Measurements from ENCODE around the gene ALDH1L1. TPM values are rescaled to one million over a fixed set of nuclear protein-coding genes. Genes with fewer than 3 reads are reported as not detected.

ALDH1L1 gene
- total and polyA plus RNA-seq, 2 of the 8 experiments (the other 6 are each of a cell fraction or from before 2014, with no cell fraction given) = 0.98 to 1.6 TPM

- CTCF ChIA-PET (ENCODE audit: partially characterized antibody) = interaction anchor here (0.8 to 1.2 kb wide), 7 partner anchors 13 to 393 kb away, joined by 3 to 4 read pairs (median 3); no protein-coding TSS in a partner anchor
- FAIRE-seq = no peak
- DNase-seq (ENCODE audit: low read depth in 1 of 2, low spot score in 2 of 2) = peak in 1 of 2 experiments; percentile 13
Measured at GRCh38 chr3:126137490-126138130, 42.8 kb downstream of the ALDH1L1 start.

More at GRCh38 chr3:126137490-126138130, 42.8 kb downstream of the ALDH1L1 start:
- Histone ChIP-seq H3K18ac (ENCODE audit: extremely low read depth, low read length) (no peak overlapping the region), H3K27me3 (replicated peaks in 1 of 4; ENCODE audit: control insufficient read depth in 3 of 4, extremely low read depth in 1 of 4, insufficient read depth in 3 of 4, low read length in 3 of 4) (peaks cover 0 to 3% (median 1%) of the 10 kb centered on the region in 4 experiments; a peak in 4 of 7 replicates), H3K14ac (ENCODE audit: insufficient read length) (no peak overlapping the region), H3K23me2 (ENCODE audit: low read depth, low read length) (no peaks in the 10 kb centered on the region), H2BK5ac (ENCODE audit: low read depth, low read length) (no peak overlapping the region), H2BK20ac (ENCODE audit: low read length) (no peak overlapping the region), H3K4me3 (ENCODE audit: extremely low read depth in 1 of 4, insufficient read depth in 2 of 4, low read depth in 3 of 4, low read length in 4 of 4) (no peak overlapping the region), H2AK5ac (ENCODE audit: low read depth, low read length) (no peak overlapping the region), H2BK120ac (replicated peaks; ENCODE audit: low read depth, low read length) (no peak overlapping the region), H2BK12ac (ENCODE audit: low read depth, low read length) (no peak overlapping the region), H3K9me3 (ENCODE audit: insufficient read depth in 2 of 2, low read depth in 1 of 2, low read length in 1 of 2) (no peaks in the 10 kb centered on the region), H4K20me1 (replicated peaks in 1 of 2; ENCODE audit: control insufficient read depth in 1 of 2, insufficient read depth in 2 of 2, low read length in 2 of 2) (no peaks in the 10 kb centered on the region), H4K5ac (ENCODE audit: insufficient read length, low read depth, low read length) (no peak overlapping the region), H3K79me1 (ENCODE audit: low read depth, low read length) (no peaks in the 10 kb centered on the region), H3K4me1 (replicated peaks in 1 of 4; ENCODE audit: control insufficient read depth in 3 of 4, insufficient read depth in 4 of 4, low read length in 3 of 4) (peaks cover 0 to 14% (median 6%) of the 10 kb centered on the region in 4 experiments; a peak in 6 of 7 replicates), H3K27ac (ENCODE audit: low read depth, low read length) (no peak overlapping the region), H3K4me2 (ENCODE audit: insufficient read depth in 1 of 2, low read depth in 2 of 2, low read length in 2 of 2) (no peak overlapping the region), H4K8ac (ENCODE audit: extremely low read depth, insufficient read depth, low read length) (no peak overlapping the region), H2BK15ac (ENCODE audit: low read length) (no peak overlapping the region), H3K79me2 (ENCODE audit: control insufficient read depth in 1 of 2, insufficient read depth in 2 of 2, low read length in 2 of 2) (no peaks in the 10 kb centered on the region), H3K56ac (replicated peaks; ENCODE audit: insufficient read length, low read depth, low read length) (no peak overlapping the region), H3K9ac (replicated peaks in 1 of 4; ENCODE audit: extremely low read depth in 1 of 4, low read depth in 3 of 4, low read length in 3 of 4) (no peak overlapping the region), H2AFZ (ENCODE audit: low read length) (no peak overlapping the region), H3K36me3 (ENCODE audit: control insufficient read depth in 2 of 4, insufficient read depth in 4 of 4, low read length in 3 of 4) (no peaks in the 10 kb centered on the region), H3K4ac (replicated peaks; ENCODE audit: insufficient read length, low read depth, low read length) (no peak overlapping the region), H3K23ac (ENCODE audit: insufficient read length) (no peak overlapping the region), H4K91ac (replicated peaks; ENCODE audit: insufficient read length, low read length) (no peak overlapping the region)
- 88% methylated on average over 8 of the region's 8 CpGs; no CpG with 5 or more reads in 1 of the 2 experiments for WGBS, 2 experiments (ENCODE audit: extremely low coverage in 1 of 2, insufficient coverage in 1 of 2, insufficient read length in 1 of 2, insufficient replicate concordance in 2 of 2, low coverage in 1 of 2, low lambda C conversion rate in 2 of 2, missing lambda C conversion rate in 1 of 2)
- TF ChIP-seq TEAD4 (IDR thresholded peaks at IDR 0.05; ENCODE audit: low read depth, low read length) = no peak
- TF ChIP-seq ASH2L (IDR thresholded peaks at IDR 0.05; ENCODE audit: low read length) = no peak
- TF ChIP-seq CBX8 (IDR thresholded peaks at IDR 0.05; ENCODE audit: borderline replicate concordance, low read depth, low read length) = no peak
- no peak for TF ChIP-seq CEBPB (IDR thresholded peaks at IDR 0.05; ENCODE audit: low read depth, low read length)
- TF ChIP-seq SP4 (IDR thresholded peaks at IDR 0.05; ENCODE audit: low read length) = no peak
- TF ChIP-seq SIRT6 (IDR thresholded peaks at IDR 0.05; ENCODE audit: low read length) = no peak
- TF ChIP-seq TBP (IDR thresholded peaks at IDR 0.05; ENCODE audit: low read depth, low read length) = no peak
- TF ChIP-seq JUN (IDR thresholded peaks at IDR 0.05; ENCODE audit: low read depth, low read length) = no peak
- POLR2A ChIA-PET (ENCODE audit: partially characterized antibody) = no interaction called here
